Effector memory CD4-positive, alpha-beta T cell (primary cell): ENCODE measurements around the gene KRTAP5-5.
"Not testable (repeated sequence)": the region's sequence is repeated elsewhere in the genome, so short reads cannot be mapped to it uniquely, and the experiment has no call there.

Experiments
- DNase-seq, 3 donors: peaks; one replicate each; pipeline ENCODE4 v3.0.0-alpha.2; 2020
- H3K27ac ChIP-seq: 2 replicates; pipeline ENCODE4 v1.7.0; 2013; ENCODE audit warnings: mild to moderate bottlenecking, low read length, moderate library complexity; ENCODE audit not compliant: insufficient read depth, poor library complexity, severe bottlenecking
- H3K27me3 ChIP-seq: replicated peaks from 2 replicates; pipeline ENCODE4 v1.7.0; 2013; ENCODE audit warnings: mild to moderate bottlenecking, low read length; ENCODE audit not compliant: insufficient read depth, control insufficient read depth, poor library complexity, severe bottlenecking
- H3K36me3 ChIP-seq: 2 replicates; pipeline ENCODE4 v1.7.0; 2013; ENCODE audit warnings: mild to moderate bottlenecking, low read length, moderate library complexity; ENCODE audit not compliant: control insufficient read depth, insufficient read depth
- H3K4me1 ChIP-seq: 2 replicates; pipeline ENCODE4 v1.7.0; 2013; ENCODE audit warnings: low read length, mild to moderate bottlenecking; ENCODE audit not compliant: control insufficient read depth, insufficient read depth, poor library complexity, severe bottlenecking
- H3K4me3 ChIP-seq: 2 replicates; pipeline ENCODE4 v1.7.0; 2013; ENCODE audit warnings: low read length, low read depth, mild to moderate bottlenecking; ENCODE audit not compliant: insufficient read depth, poor library complexity, severe bottlenecking
- H3K9me3 ChIP-seq: 2 replicates; pipeline ENCODE4 v1.7.0; 2013; ENCODE audit warnings: mild to moderate bottlenecking, low read length, moderate library complexity; ENCODE audit not compliant: control insufficient read depth

The KRTAP5-5 gene

DNA sequence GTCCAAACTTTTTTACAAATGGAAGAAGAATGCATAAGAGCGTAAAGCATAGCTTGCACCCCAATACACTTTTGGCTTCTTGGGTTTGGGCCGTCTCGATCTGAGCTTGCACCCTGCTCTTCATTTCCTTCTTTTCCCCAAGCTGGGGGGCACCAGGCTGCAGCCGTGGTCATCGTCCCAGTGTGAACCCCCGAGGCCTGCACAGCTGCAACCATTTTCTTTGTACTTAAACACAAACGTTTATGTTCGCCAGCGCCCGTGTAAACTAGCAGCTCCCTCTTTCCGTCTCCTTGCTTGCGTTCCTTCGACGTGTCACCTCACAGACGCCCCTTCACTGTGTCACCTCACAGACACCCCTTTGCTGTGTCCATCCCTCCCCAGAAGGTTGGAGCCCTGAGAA lies 10.1 kb downstream of the KRTAP5-5 start:
- H3K27ac ChIP-seq = no peak overlapping the region
- no peak overlapping the region for H3K4me3 ChIP-seq
- H3K36me3 ChIP-seq = no peaks in the 10 kb centered on the region
- H3K4me1 ChIP-seq = no peaks in the 10 kb centered on the region
- H3K27me3 ChIP-seq = peaks cover 6% of the 10 kb centered on the region
- no peaks in the 10 kb centered on the region for H3K9me3 ChIP-seq
- no peak for DNase-seq

DNA sequence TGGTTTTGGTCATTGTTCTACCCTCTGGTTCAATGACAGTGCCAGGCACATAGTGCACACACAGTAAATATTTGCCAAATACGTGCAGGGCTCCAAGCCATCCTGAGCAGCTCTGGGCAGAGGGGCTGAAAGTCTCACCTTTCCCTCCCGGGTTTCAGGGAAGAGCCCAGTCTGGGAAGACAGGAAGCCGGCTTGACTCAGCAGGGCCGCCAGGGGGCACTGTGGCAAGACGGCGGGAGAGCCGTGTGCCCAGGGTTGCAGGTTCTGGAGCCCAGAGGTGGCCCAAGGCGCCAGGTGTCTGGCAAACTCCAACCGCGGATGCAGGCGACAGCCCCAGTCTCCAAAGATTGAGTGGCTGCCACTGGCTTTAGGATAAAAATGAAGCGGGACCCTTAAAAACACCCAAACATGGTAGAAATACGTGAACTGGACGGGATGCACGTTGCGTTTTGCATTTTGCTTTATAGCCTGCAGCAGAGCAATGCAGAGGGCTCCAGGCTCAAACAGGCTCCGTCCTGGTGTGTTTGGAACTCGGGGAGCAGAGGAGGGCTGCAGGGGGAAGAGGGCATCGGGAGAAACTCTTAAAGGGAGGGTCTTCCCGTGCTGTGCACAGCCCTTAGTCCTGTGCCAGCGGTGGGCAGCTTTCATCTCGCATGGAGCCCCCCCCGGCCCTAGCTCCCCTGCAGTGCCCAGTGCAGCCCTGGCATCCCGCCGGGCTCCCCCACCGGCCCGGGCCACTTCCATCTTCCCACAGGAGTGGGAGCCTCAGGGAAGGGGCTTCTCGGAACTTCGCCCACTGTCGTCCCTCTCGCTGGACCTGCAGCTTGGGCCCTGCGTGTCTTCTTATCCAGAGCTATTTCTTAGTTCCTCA lies 10.7 kb downstream of the KRTAP5-5 start:
- H3K27me3 ChIP-seq = peaks cover 6% of the 10 kb centered on the region

GRCh38 chr11:1641096-1641495 lies 11.5 kb downstream of the KRTAP5-5 start:
- Histone ChIP-seq H3K4me3 (no peak overlapping the region), H3K27ac (no peak overlapping the region), H3K4me1 (no peaks in the 10 kb centered on the region), H3K27me3 (peaks cover 6% of the 10 kb centered on the region), H3K36me3 (no peaks in the 10 kb centered on the region), H3K9me3 (no peaks in the 10 kb centered on the region)
- DNase-seq = no peak

More for the DNA sequence above, 10.7 kb downstream of the KRTAP5-5 start:
- no peaks in the 10 kb centered on the region for H3K4me1 ChIP-seq
- H3K4me3 ChIP-seq = no peak overlapping the region
- no peak for DNase-seq
- H3K9me3 ChIP-seq = no peaks in the 10 kb centered on the region
- H3K27ac ChIP-seq = no peak overlapping the region
- H3K36me3 ChIP-seq = no peaks in the 10 kb centered on the region

- Histone ChIP-seq H3K27me3 (peaks cover 6% of the 10 kb centered on the region), H3K36me3 (no peaks in the 10 kb centered on the region), H3K4me1 (no peaks in the 10 kb centered on the region), H3K27ac (no peak overlapping the region), H3K9me3 (no peaks in the 10 kb centered on the region), H3K4me3 (no peak overlapping the region)
- no peak for DNase-seq
Observed at GRCh38 chr11:1642288-1643145, 12.9 kb downstream of the KRTAP5-5 start.

DNA sequence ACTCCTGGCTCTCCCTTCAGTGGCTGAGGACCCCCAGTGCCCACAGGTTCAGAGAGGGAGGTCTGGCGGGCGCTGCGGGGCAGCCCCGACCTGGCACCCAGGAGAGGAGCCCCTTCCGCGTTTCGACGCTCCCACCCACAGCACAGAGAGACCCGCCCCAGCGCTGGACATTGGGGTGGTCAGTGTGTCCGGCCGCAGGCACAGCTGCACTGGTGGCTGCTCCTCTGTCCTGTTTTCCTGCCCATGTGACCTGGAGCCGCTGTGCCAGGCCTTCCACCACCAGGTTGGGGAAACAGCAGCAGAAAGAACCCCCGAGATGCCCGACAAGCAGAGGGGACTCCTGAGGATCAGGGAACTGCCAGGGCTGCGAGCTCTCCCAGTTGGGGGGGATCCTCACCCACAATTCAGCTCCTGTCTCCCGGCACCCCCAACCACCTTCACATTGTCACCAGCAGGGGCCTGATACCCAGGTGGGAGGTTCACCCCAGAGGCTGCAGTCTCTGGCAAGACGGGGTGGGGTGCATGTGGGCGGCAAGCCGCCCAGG lies 13.6 kb downstream of the KRTAP5-5 start:
- no peaks in the 10 kb centered on the region for H3K9me3 ChIP-seq
- no peak for DNase-seq
- no peak overlapping the region for H3K4me3 ChIP-seq
- no peaks in the 10 kb centered on the region for H3K4me1 ChIP-seq
- H3K27ac ChIP-seq = no peak overlapping the region
- H3K36me3 ChIP-seq = no peaks in the 10 kb centered on the region
- H3K27me3 ChIP-seq = peaks cover 6% of the 10 kb centered on the region

- Histone ChIP-seq H3K27ac (no peak overlapping the region), H3K4me1 (no peaks in the 10 kb centered on the region), H3K9me3 (no peaks in the 10 kb centered on the region), H3K36me3 (no peaks in the 10 kb centered on the region), H3K27me3 (peaks cover 5% of the 10 kb centered on the region), H3K4me3 (no peak overlapping the region)
- DNase-seq = no peak
Observed at GRCh38 chr11:1644601-1645356, 15.2 kb downstream of the KRTAP5-5 start.

DNA sequence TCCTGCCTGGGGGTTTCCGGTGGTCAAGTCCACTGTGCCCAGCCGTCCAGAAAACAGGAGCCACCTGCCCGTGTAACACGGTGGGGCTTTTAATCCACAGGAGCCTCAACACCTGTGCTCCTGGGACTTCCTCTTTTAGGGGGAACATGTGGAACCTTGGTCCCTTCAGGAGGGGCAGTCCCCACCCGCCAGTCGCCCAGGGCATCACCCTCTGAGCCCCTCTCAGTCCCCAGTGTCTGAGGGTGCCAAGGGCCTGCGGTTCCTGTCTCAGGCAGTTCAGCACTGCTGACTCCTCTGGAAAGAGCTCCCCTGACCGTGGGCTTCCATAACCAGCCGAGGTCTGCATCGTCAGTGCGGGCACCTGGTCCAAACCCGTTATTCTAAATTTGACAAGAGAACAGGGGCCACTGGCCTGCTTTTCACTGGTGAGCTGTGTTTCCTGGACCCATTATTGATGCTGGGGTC lies 15.8 kb downstream of the KRTAP5-5 start:
- H3K27me3 ChIP-seq = no peaks in the 10 kb centered on the region
- H3K36me3 ChIP-seq = no peaks in the 10 kb centered on the region
- no peaks in the 10 kb centered on the region for H3K9me3 ChIP-seq
- DNase-seq = no peak
- H3K4me3 ChIP-seq = no peak overlapping the region
- H3K4me1 ChIP-seq = no peaks in the 10 kb centered on the region
- H3K27ac ChIP-seq = no peak overlapping the region

DNA sequence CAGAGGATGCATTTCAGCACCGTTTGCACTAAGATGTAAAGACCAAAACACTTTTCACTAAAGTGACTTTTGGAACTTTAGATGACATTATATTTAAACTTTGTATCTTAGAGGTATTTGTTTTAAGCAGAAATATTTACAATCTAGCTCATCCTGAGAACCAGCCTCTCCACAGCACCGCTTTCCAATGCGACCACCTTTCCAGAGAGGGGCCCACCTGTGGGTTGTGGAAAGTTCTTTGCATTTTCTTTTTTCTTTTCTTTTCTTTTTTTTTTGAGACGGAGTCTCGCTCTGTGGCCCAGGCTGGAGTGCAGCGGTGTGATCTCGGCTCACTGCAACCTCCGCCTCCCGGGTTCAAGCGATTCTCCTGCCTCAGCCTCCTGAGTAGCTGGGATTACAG lies 17.0 kb downstream of the KRTAP5-5 start:
- not testable (repeated sequence) for DNase-seq, H3K27ac ChIP-seq, H3K27me3 ChIP-seq, H3K36me3 ChIP-seq, H3K4me1 ChIP-seq, H3K9me3 ChIP-seq, H3K4me3 ChIP-seq

GRCh38 chr11:1647901-1648652 lies 18.5 kb downstream of the KRTAP5-5 start:
- Histone ChIP-seq H3K36me3 (no peaks in the 10 kb centered on the region), H3K27me3 (no peaks in the 10 kb centered on the region), H3K4me3 (no peak overlapping the region), H3K27ac (no peak overlapping the region), H3K4me1 (peaks cover 3% of the 10 kb centered on the region), H3K9me3 (no peaks in the 10 kb centered on the region)
- no peak for DNase-seq
